HG02938 (cell line): ENCODE results near the gene BCL11A.

Source experiments
- ATAC-seq: cut with Tn5 transposase; IDR thresholded peaks from one replicate; pipeline ENCODE4 v1.9.1; 2021; ENCODE audit warnings: mild to moderate bottlenecking, moderate library complexity; ENCODE audit not compliant: unreplicated experiment

Gene BCL11A

DNA sequence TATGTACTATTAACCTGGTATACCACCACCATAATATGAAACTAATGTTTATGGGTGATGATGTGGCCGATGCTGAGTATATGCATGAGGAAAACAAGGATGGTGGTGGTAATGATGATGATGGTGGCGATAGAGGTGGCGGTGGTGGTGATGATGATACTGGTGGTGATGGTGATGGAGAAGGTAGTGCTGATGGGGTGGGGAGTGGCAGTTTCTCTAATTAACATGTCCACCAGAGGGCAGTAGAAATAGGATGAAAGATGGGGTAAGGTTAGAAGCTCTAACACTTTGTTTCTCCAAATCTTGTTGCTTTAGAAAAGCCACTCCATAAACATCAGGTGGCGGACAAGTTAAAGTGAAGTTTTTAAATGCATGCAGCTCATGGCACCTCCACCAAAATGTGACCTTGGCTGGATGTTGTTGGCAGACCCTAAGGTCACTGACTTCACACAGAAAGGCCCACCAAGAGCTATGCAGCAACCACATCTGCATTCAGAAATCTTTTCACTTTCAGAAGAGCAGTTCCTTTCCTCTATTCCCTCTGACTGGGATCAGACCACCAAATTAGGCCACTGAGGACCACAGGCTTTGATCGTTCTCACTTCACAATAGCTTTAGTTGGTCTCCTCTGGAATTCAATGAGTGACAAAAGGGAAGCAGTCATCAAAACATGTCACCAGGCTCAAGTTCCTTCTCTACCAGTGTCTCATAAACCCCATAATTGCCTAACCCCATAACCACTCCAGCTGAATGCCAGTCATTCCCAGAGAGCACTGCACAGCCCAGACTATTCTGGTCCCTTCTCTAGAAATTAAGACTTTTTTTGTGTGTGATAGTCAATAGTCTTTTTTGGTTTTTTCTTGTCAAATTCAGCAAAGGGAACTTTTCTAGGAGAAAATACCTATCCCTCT, 7.5 kb upstream of the BCL11A start:
- peak; percentile 79 for ATAC-seq

DNA sequence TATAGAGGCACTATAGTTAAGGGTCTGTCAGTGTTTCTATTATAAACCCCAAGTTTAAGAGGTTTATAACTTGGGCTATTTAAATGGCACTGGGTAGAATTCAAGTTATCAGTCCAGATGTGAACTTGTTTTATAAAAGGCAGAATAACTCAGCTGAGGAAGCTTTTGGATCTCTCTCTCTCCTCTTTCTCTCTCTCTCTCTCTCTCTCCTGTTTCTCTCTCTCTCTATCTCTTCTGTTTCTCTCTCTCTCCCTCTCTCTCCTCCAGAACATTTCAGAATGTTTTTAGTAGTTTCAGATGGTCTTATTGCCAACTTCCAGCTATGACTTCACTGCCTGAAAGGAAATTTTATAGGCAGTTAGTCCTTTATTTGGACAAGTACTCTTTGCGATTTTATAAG, 6.4 kb upstream of the BCL11A start:
- ATAC-seq: no peak

DNA sequence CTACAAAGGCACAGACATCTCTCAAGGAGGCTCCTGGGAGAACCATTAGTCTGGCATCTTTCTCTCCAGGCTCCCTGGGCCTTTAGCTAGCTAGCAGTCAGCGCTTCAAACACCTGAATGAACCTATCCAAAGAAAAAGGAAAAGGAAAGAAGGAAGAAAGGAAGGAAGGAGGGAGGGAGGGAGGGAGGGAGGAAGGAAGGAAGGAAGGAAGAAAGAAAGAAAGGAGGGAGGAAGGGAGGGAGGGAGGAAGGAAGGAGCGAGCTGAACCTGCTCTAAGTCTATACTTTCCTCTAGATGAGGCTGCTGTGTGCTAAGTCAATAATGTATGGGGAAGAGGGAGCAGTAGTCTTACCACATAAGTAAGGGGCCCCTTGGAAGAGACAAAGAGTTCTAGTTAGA, 5.1 kb upstream of the BCL11A start:
- no peak for ATAC-seq

DNA sequence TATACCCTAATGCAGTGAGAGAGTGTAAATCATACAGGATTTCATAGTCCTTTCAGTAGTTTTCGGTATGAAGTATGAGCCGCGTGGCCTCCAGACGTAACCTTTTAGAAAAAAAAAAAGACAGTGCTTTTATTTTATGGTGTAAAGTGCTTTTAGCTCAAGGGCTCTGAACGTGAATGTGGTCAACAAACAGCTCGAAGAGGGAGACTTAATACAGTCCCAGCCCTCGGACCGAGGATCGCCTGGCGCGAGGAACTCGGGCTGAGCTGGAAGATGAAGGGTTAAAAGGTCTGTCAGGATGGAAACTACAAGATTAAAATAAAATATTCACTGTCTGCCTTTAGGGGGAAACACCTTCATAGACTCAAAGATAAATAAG, 4.0 kb upstream of the BCL11A start:
- ATAC-seq: no peak

DNA sequence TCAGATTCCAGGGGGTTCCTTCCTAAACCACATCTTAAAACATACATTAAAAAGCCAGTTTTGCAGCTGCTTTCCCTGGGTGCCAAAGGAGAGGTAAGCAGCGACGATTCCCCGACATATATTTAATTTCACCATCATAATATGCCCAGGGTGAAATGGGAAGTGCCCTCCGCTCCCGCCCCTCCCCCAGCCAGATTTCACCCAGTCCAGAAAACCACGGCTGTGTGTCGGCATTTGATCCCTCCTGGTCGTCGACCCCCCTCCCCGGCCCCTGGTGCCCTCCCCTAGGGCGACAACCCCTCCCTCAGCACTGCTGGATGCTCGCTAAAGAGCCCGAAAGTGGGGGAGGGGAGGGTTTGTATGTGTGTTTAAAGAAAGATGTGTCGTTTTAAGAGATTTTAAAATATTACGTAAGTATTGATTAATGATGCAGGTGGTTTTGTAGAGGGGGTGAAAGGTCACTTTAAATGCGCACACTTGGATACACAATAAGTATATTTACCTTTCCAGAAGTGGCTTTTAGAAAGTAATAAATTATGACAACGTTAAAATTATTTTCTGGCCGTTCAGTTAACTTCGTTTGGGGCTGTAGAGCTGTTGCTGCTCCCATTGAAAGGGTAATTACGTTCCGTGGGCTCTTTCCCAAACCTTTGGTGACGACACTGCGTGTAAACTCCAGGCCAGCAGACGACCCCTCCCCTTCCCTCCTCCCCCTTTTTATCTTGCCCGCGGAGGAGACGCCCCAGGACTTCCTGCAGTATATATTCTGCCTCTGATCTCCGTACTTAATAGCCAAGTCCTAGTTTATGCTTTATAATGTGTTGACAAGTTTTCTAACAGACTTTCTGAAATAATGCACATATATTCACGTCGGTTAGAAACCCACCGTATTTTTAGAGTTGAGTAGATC, 3.4 kb upstream of the BCL11A start:
- ATAC-seq: no peak

DNA sequence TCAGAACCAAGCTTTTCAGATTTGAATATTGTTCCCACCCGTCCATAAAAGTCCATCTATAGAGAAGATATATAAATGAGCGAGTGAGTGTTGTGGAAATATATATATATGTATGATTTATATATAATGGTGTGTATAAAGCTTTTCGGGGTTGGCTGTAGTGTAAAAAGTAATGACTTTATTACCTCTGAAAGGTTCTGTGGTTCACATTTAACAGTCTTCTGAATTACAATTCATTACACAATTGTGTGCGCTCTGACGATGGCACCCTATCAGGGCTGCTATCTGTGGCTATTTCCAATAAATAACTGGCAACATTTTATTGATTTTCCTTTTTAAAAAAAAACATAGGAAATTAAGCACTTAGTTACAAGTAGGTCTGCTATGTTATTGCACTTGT, 2.7 kb upstream of the BCL11A start:
- no peak for ATAC-seq

DNA sequence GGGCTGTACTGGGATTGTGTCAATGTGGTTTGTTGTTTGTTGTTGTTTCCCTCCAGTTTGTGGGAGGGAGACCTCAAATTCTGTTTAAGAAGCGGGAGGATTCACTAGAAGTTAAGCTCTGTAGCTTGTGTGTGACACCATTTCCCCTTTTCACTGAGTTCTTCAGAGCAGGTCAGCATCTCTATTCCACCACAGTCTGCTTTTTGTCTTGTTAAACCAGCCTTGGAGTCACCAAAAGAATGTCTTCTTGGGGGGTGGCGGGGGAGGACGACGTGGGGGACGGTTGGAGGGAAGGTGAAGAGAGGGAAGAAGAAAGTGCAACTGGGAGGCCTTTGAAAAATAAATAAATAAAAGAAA, 2.3 kb upstream of the BCL11A start:
- ATAC-seq: no peak

DNA sequence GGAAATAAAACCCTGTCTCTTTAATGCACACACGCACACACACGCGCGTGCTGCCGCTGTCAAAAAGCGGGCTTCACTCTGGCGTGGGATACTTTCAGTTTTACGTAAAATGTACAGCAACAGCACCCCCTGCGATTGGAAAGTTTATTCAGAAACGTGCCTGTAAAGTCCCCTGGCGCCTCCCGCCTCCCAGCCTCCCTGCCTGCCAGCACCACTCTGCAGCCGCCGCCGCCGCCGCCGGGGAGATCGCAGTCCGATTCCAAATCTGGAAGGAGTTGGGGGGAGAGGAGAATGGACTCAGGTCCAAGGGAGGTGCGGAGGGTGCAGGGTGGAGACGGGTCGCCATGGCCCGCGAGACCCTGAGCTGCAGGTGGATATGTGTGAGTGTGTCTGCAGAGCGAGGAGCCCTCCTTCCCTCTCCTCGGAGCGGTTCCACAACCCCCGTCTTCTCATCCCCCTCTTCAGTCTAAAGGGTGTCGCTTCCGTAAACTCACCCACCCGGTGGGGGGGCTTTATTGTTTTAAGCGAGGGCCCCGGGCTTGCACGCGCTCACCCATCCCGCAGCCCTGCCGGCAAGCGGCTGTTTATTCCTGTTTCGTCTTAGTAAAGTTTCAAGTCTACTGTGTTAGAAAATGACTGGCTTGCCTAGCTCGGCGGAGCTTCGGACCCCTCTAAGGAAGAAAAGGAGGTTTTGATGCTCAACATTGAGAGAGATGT, 1.8 kb upstream of the BCL11A start:
- peak; percentile 33 for ATAC-seq

DNA sequence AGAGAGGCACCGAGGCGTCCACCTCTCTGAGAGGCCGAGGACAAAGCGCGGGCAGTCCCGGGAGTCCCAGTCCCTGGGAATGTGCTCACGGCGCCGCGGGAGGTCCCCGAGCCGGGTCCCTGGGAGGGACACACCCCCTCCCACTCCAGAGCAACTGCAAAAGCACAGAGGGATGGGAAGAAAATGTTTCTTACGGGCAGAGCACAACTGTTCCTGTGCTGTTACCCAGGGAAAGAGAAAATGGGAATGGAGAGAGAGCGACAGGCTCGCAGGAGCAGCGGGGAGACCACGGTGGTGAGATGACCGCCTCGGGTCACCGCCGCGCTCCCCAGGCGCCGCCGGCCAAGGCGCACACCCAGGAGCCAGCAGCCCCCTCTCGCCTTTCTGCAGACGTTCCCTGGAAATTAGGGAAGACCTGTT, 1.2 kb upstream of the BCL11A start:
- no peak for ATAC-seq

DNA sequence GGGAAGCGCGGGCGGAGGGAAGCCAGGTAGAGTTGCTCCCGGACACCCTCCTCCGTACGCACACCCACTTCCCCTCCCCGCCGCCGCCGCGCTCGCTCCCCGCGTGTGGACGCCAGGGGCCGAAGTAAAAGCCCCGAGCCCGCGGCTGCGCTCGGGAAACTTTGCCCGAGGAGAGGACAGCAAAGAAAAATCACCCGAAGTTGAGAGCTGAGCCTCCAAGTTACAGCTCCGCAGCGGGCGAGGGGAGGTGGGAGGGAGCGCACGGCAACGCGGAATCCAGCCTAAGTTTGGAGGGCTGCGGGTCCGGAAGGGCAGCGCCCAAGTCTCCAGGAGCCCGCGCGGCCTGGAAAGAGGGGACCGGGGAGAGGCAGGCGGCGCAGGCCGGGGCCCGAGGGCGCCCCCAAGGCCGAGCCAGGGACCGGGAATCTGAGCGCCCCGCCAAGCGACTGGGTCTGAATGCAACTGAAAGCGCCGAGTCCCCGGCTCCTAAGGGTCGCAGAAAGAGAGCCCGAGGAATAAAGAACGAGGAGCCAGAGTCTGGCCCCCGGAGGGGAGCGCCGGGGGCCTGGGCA, 706 bp upstream of the BCL11A start:
- no peak for ATAC-seq

DNA sequence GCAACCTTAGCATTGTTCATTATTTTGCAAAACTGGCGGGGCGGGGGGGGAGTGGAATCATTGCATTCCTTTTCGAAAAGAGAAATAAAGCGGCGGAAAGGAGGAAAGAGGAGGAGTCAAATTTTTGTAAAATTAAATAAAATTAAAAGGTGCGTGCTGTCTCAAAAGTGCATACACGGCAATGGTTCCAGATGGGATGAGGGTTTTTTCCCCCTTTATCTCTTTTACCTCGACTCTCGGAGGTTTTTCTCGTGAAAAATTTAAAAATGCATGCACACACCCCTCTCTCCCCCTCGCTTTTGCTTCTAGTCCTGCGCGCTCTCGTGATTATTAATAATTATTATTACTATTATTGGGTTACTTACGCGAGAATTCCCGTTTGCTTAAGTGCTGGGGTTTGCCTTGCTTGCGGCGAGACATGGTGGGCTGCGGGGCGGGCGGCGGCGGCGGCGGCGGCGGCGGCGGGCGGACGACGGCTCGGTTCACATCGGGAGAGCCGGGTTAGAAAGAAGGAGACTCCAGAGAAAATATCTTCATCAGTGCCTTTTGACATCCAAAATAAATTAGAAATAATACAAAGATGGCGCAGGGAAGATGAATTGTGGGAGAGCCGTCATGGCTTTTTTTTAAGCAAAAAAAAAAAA, 481 bp downstream of the BCL11A start:
- no peak for ATAC-seq

DNA sequence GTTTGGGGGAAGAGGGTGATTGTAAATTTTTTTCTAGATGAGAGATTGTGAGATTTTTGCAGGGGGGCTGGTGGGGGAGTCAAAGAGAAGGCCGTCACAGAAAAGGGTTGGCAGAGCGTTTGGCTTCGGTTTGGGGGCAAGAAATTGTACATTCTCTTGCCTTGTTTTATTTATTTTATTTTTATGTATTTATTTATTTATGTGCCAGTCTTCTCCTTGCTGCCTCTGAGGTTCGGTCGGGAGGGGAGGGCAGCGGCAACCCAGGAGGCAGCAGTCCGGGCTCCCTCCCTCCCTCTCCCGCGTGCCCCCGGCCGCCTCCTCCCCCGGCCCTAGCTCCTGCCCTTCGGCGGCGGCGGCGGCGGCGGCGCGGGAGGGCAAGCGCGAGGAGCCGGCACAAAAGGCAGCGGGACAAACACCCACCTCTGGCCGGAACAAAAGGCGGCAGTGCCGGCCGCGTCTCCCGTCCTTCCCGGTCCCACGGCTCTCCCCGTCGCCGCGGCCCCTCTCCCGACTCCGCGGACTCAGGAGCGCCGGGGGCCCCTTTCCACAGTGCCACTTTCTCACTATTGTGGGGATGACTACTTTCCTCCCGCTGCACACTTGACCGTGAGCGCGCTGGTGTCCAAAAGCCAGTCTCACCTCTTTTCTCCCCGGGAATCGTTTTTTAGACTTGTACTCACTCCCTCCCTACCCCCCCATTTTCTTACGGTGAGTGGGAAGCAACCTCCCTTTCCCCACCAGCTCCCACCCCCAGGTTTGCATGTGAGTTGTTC, 1.2 kb downstream of the BCL11A start:
- no peak for ATAC-seq

DNA sequence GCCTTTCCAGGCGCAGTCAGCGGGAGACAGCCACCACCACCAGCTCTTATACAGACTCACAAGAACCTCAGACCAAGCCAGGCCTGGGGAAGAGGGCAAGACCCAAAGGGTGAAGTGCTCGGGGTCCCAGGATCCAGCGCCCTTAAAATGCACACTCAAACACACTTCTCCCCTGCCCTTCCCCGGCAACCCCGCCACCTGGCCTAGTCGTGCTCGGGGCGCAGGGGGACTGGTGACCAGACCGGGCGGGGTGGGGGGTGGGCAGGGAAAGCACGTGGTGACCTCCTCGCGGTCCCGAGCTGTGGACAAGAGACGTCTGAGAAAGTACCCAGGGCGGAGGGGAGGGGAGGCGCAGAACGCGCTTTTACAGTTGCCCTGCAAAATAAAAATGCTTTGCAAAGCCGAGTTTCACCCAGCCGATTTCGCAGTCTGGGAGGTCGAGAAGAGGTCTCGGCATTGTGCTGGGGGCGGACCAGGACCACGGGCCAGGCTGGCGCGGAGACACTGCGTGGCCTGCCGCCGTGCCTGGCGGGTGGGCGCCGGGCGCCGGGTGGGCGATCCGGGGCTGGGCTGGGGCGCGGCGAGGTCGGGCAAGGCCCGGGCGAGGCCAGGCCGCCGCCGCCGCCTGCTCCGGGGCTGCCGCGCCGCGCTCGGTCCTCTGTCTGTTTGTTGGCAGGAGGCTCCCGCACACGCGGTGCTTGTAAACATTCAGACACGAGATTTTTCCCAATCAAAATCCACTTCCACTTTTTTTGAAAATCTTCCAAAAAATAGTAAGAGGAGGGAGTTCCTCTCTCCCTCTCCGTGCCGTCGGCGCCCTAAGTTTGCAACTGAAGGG, 2.0 kb downstream of the BCL11A start:
- ATAC-seq: no peak

DNA sequence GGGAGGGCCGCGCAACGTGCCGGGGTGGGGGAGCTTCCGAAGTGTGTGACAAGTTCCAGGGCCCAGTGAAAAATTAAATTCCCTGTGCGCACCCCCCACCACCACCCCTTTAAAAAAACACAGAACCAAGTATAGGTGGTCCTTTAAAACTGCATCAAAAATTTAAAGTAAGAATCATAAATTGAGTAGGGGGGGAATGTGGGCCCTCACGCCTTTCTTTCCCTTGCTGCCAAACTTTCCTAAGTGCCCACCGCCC, 2.5 kb downstream of the BCL11A start:
- ATAC-seq: no peak

DNA sequence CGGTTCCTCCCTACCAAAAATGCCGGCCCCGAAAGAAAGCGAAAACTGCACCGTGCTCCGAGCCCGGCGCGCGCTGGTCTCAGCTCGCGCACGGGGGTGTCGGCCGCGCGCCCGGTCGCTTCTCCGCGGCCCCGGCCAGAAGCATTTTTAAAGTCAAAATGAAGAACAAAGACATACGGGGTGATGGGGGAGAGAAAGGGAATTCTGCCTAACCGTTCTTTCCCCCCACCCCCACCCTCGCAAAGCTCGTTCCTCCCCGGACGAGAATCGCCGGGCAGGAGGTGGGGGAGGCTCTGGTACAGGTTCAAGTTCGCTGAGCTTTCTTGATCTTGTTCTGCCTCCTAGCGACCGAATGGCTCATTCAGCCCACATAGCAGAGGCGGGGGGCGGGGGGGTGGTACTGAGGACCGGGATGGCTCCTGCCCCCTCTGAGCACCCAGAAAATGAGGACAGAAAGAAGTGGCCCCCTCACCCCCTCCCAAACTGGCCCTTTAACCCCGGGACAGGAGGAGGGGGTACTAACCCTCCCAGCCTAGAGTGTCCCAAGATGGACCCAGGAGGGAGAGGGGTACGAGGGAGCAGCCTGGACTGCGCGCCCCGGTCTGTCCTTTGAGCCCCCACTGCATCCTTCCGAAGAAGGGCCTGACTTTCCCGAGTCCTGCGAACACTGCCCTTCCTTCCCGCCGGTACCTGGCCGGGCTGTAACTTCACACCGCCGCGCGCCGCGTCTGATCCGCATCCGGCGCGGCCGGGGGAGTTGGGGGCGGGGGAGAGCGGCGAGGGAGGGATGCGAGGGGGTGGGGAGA, 3.1 kb downstream of the BCL11A start:
- ATAC-seq: peak; percentile 59

DNA sequence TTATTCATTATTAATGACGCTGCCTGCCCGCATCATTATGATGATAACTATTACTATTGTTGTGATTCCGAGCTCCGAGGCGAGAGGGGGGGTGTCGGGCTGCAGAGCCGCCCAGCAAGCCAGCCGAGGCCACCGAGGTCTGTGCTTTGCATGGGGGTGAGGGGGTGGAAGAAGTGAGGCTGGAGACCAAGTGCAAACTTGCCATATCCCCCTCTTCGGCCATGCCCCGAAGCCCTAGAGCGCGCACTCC, 3.6 kb downstream of the BCL11A start:
- peak; percentile 5 for ATAC-seq

DNA sequence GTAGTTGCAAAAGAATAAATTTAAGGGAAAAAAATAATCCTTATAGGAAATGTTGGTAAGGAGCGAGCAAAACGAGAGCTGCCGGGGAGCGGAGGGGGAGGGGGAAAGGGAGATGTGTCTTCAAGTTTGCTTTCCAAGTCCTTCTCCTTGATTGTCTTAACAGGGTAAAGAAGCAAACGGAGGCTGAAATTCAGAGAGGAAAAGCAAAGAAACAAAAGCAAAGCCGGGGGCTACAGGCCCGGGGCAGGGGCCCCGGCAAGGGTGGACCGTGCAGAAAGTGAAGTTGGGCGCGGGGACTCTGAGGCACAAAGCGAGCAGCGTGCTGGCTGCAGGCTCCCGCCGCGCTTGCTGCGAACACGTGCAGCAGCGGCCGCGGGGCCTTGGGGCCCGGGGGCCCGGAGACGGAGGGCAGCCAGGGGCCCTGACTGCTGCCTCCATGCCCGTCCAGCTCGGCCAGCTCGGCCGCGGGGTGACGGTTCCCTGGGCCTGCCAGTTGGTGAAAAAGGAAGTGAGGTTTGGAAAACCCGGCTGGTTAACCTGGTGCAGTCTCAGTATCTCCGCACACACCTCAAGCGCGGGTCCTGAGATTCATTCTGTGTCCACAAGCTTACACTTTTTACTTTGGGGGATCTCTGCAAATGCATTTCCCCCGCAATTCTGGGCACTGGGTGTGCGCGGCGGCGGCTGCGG, 4.1 kb downstream of the BCL11A start:
- peak; percentile 1 for ATAC-seq

DNA sequence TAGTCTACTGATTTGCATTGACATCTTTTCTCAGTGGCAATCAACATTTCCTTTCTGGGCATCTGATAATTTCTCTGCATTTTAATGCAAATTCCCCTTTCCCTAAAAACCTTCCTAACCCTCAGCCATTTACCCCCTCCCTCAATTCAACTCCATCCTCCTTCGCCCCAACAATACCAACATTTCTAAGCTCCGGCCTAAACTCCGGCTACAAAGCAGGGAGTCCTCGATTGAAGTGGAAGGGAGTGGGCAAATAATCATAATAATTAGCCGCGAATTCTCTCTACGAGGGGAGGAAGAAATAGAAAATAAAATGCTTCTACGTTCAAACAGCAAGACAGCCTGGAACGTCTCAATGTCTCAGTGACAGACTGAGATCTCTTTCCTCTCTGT, 4.6 kb downstream of the BCL11A start:
- ATAC-seq: no peak
